Smooth muscle cell of the brain vasculature (primary cell): ENCODE data around the gene CYP17A1.

ENCODE experiments used
- DNase-seq: peaks from one replicate; pipeline ENCODE4 v3.0.0-alpha.2; 2012; ENCODE audit warnings: low read depth, low spot score

The CYP17A1 gene

GRCh38 chr10:102804382-102805055 is 32.7 kb downstream of the CYP17A1 start:
- no peak for DNase-seq

DNA sequence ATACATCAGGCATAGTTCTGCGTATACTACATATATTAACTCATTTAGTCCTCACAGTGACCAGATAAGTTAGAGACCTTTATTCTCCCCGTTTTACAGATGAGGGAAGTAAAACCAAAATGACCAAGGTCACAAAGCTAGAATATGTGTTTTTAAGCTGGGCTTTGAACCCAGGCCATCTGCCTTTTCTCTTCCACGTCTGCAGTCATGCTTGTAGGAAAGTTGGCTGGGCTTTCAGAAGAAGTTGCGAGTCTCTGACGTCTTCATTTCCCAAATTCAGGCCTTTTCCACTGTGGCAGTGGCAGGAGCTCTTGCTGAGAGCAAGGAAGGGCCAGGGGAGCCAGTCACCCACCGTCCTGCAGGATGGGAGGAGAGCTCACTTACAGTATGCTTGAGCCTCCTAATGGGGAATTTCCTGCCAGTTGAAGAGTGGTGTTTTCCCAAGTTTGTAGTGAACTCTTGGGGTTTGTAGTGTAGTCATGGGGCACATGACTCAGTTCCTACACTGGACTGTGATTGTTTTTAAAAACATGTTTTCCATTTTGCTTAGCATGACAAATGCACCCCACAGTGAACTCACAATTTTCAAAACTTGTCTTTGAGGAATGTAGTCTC is 34.2 kb downstream of the CYP17A1 start:
- DNase-seq, result peak; percentile 97

GRCh38 chr10:102801978-102802377 is 35.2 kb downstream of the CYP17A1 start:
- DNase-seq, result no peak

DNA sequence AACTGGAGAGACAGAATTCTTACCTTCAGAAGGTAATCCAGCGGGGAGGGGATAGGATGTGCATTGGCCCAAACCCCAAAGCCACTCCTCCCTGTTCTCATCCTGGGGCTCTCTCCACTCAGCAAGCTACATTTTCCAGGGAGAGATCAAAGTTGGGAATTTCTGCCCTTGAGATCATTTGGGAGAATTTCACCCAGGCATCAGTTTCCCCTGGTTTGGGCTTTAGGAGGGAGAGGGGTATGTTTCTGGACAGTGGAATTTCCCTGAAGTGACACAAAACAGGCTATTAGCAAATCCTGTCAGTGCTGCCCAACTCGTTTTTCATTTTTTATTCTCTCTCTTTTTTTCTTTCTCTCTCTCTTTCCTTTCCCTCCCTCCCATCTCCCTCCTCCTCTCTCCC is 35.7 kb downstream of the CYP17A1 start:
- DNase-seq, result no peak

DNA sequence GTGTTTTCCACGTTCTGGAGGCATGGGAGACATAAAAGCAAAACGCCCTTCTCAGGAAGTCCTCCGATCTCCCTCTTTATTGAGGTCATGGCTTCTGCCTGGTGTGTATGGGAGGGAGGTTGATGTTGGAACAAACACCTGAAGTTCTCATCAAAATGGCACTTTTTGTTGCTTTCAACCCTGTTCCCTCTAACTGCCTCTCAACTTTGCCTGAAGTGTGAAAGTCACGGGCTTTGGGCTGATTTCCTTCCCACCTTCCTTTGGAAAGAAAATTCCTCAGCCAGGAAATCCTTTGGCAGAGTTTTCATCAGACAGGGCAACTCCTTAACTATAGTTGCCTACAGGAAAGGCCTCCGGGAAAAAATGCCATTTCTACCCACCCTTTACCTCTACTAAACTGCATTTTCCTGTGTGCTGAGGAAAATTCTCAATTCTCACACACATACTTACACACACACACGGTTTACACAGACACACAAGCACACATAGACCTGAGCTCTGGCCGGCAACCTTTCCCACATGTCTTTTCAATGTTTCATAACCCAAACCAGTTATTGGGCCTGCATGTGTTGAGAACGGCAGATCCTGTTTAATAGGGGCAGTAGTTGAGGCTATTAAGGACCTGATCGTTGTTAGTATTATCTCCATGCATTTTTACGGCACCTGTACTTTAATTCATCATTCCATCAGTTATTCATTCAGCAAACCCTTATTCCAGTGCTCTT is 36.4 kb downstream of the CYP17A1 start:
- DNase-seq, result no peak

DNA sequence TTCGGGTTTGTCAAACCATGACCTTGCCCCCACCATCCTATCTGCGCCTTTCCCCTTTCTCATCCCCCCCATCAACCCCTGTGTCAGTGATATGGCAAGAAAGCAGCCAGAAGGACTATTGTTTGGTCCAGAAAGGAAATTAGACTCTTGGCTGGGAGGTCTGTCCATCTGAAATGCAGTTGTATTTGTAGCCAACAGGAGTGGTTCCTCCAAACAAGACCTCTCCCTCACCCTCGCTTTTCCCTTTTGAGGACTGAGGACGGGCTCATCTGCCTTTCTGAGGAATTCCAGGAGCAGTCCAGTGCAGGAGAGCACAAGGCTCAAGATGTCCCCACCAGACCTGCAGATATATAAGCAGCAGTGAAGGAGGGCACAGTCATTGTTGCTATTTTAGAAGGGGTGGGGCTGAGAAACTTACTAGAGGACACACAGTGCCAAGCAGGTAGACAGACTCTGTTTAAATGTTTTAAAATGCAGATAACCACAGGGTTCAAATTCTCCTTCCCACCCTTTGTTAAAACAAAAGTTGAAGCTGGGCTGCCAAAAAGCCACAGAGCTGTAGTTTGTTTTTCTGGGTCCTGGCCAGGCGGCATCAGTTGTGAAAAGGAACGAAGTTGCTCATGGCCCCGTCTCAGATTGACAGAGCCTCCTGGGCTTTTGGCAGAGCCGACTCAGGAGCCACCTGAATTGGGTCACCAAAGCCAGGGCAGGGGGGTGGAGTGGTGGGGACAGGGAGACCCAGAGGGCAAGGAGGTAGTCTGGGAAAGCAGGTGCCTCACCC is 37.3 kb downstream of the CYP17A1 start:
- no peak for DNase-seq

GRCh38 chr10:102796407-102797176 is 40.6 kb downstream of the CYP17A1 start:
- DNase-seq, result no peak

GRCh38 chr10:102795453-102796406 is 41.5 kb downstream of the CYP17A1 start:
- no peak for DNase-seq

DNA sequence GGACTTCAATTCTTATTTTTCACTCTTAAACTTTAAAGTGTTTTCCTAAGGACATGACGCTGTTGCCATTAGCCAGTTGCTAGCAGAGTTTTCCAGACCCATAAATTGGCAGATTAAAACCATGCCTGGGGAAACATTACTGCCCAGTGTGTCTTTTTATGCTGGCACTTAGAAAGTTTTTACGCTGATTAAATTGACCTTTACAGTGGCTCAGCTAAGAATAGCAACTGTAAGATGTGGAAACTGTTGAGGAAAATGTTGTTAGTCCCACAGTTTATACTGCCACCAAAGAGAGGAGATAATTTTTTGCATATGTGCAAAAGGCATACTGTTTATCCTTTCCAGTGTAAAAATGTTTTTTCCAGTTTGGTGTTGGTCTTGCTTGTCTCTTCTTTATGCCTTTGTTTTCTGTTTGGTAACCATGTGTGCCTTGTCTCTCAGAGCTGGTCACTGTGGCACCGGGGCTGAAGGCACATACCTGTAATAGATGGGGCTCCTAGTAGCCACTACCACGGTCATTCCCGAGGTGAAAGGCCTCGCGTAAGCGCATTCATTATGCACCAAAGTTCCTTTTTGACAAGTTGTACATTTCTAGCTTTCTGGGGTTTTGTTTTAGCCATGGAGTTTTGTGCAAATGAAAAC is 45.3 kb downstream of the CYP17A1 start:
- DNase-seq, result no peak

- DNase-seq, result no peak
Measured at GRCh38 chr10:102785818-102786217, 51.4 kb downstream of the CYP17A1 start.

GRCh38 chr10:102783568-102783967 is 53.6 kb downstream of the CYP17A1 start:
- no peak for DNase-seq

- DNase-seq, result peak; percentile 81
Measured at GRCh38 chr10:102782673-102783551, 54.3 kb downstream of the CYP17A1 start.

DNA sequence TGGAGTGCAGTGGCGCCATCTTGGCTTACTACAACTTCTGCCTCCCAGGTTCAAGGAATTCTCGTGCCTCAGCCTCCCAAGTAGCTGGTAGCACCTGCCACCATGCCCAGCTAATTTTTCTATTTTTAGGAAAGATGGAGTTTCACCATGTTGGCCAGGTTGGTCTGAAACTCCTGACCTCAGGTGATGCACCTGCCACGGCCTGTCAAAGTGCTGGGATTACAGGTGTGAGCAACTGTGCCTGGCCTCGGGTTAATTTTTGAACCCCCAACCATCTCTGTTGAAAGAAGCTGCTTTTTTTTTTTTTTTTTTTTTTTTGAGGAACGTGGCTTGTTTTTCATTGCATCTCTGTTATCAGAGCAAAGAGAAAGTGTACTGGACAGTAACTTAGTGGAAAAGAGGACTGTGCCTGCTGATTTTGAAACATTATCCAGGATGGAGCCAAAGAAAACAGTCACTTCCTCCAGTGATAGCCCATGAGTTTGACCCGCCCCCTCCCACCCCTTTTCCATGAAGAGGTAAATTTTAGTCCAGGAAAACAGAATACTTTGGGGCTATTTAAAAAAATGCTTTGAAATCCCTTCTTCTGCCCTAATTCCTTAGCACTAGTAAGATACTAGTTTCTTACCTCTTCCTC is 55.2 kb downstream of the CYP17A1 start:
- DNase-seq, result no peak

GRCh38 chr10:102781090-102781920 is 55.9 kb downstream of the CYP17A1 start:
- no peak for DNase-seq
